Measurements from ENCODE around the gene CLUH.

- no peak for TF ChIP-seq USF2 (IDR thresholded peaks at IDR 0.05)
- no peak for TF ChIP-seq REST (IDR thresholded peaks at IDR 0.05)
- TF ChIP-seq RFX5 (IDR thresholded peaks at IDR 0.05): no peak
- no peak; a peak in 2 of 5 replicates for TF ChIP-seq RAD21 (conservative IDR thresholded peaks at IDR 0.05 in 1 of 2, IDR thresholded peaks at IDR 0.05 in 1 of 2)
- TF ChIP-seq CBX8 (IDR thresholded peaks at IDR 0.05): no peak
- no peak for TF ChIP-seq CEBPB (IDR thresholded peaks at IDR 0.05)
- no peak for TF ChIP-seq ATOH8 (CRISPR knock-in tag; IDR thresholded peaks at IDR 0.05; ENCODE audit: low read depth)
Observed at GRCh38 chr17:2724784-2725164, 13.2 kb upstream of the CLUH start.

Data from A549 (cell line).